ENCODE data around the gene SLC35E4. TPM values are rescaled to one million over a fixed set of nuclear protein-coding genes. Genes with fewer than 3 reads are reported as not detected.
A peak's percentile ranks its signal among the peaks of the same experiment; 100 is the strongest.
"Not testable (repeated sequence)": the region's sequence is repeated elsewhere in the genome, so short reads cannot be mapped to it uniquely, and the experiment has no call there.

The SLC35E4 gene
- 1 to 10 TPM; 8.3 to 9.9 TPM for total RNA-seq
- long read RNA-seq, transcript SLC35E4-201 (2 exons, 2,714 nt) = major isoform, 43 of 47 reads
- long read RNA-seq, partial matches to known transcripts = 0 of 47 reads
- long read RNA-seq, other reads (novel, unspliced or antisense) = 4 of 47 reads

GRCh38 chr22:30635273-30636225, at the start of gene SLC35E4:
SLC35E4 (plus strand) TSS chr22:30635781; CDS start chr22:30636451, 670 bp downstream.
- DNase-seq (peak; percentile 94 to 99), ATAC-seq (peak; percentile 86)
- intact Hi-C loops (cut with DNase I, micrococcal nuclease) = loop anchor here in 1 of 2 donors (10.0 kb wide), 1 partner anchor 279 kb away; no protein-coding TSS in a partner anchor

GRCh38 chr22:30586414-30586813, 49.2 kb upstream of the SLC35E4 start:
- DNase-seq (no peak), ATAC-seq (no peak)
- intact Hi-C loops (cut with DNase I, micrococcal nuclease) = no loop called here

GRCh38 chr22:30591191-30591587, 44.4 kb upstream of the SLC35E4 start:
- DNase-seq (no peak), ATAC-seq (no peak)
- intact Hi-C loops (cut with DNase I, micrococcal nuclease) = no loop called here

- ATAC-seq (peak; percentile 99), DNase-seq (peak; percentile 95 to 97)
- intact Hi-C loops (cut with DNase I, micrococcal nuclease) = no loop called here
These were observed 43.8 kb upstream of the SLC35E4 start, which contains the start of gene PES1 for GRCh38 chr22:30591588-30592359. PES1 (minus strand) TSS chr22:30591910; CDS start chr22:30591833, 77 bp downstream.

- DNase-seq; ATAC-seq; intact Hi-C loops (cut with DNase I, micrococcal nuclease): not testable (repeated sequence)
These were observed 43.2 kb upstream of the SLC35E4 start for GRCh38 chr22:30592360-30592713.

- intact Hi-C loops (cut with DNase I, micrococcal nuclease) = no loop called here
- DNase-seq (no peak), ATAC-seq (no peak)
These were observed 39.4 kb upstream of the SLC35E4 start for GRCh38 chr22:30596199-30596598.

- ATAC-seq = no peak
- intact Hi-C loops (cut with DNase I, micrococcal nuclease) = no loop called here
These were observed 38.7 kb upstream of the SLC35E4 start for GRCh38 chr22:30596886-30597285.

GRCh38 chr22:30598986-30599385, 36.6 kb upstream of the SLC35E4 start:
- intact Hi-C loops (cut with DNase I, micrococcal nuclease) = no loop called here
- ATAC-seq (no peak), DNase-seq (no peak)

More at GRCh38 chr22:30596886-30597285, 38.7 kb upstream of the SLC35E4 start:
- DNase-seq = no peak

- no peak for ATAC-seq
- no peak for DNase-seq
- intact Hi-C loops (cut with DNase I, micrococcal nuclease) = no loop called here
These were observed 34.7 kb upstream of the SLC35E4 start for GRCh38 chr22:30600921-30601320.

GRCh38 chr22:30601464-30601863, 34.1 kb upstream of the SLC35E4 start:
- intact Hi-C loops (cut with DNase I, micrococcal nuclease) = no loop called here
- ATAC-seq (peak; percentile 81), DNase-seq (no peak)

- intact Hi-C loops (cut with DNase I, micrococcal nuclease) = no loop called here
- DNase-seq (no peak), ATAC-seq (peak; percentile 55)
These were observed 33.5 kb upstream of the SLC35E4 start for GRCh38 chr22:30602049-30602448.

- peak; percentile 44 for ATAC-seq
- intact Hi-C loops (cut with DNase I, micrococcal nuclease) = no loop called here
- no peak for DNase-seq
These were observed 31.8 kb upstream of the SLC35E4 start for GRCh38 chr22:30603801-30604200.

GRCh38 chr22:30604723-30605122, 30.9 kb upstream of the SLC35E4 start:
- intact Hi-C loops (cut with DNase I, micrococcal nuclease) = no loop called here
- DNase-seq = no peak
- ATAC-seq = no peak

GRCh38 chr22:30605449-30606110, 30.0 kb upstream of the SLC35E4 start:
- ATAC-seq (no peak), DNase-seq (peak; percentile 67 to 79)
- intact Hi-C loops (cut with DNase I, micrococcal nuclease) = no loop called here

- ATAC-seq = peak; percentile 70
- intact Hi-C loops (cut with DNase I, micrococcal nuclease) = no loop called here
- DNase-seq = peak; percentile 80 to 81
These were observed 28.9 kb upstream of the SLC35E4 start, which contains the start of gene TCN2 for GRCh38 chr22:30606455-30607299. TCN2 (plus strand) TSS chr22:30607174; CDS start chr22:30607332, 158 bp downstream.

- intact Hi-C loops (cut with DNase I, micrococcal nuclease) = no loop called here
- ATAC-seq = no peak
- no peak for DNase-seq
These were observed 28.2 kb upstream of the SLC35E4 start for GRCh38 chr22:30607300-30607930.

GRCh38 chr22:30607939-30608338, 27.6 kb upstream of the SLC35E4 start:
- ATAC-seq (no peak), DNase-seq (no peak)
- intact Hi-C loops (cut with DNase I, micrococcal nuclease) = no loop called here

All from left colon (tissue), 2 donors.